OCI-LY3 (cell line): Measurements from ENCODE around the gene GRP.

ENCODE experiments used
- CTCF ChIP-seq: fragments of 200-600, 300-600 bp; sonication (generic); IDR thresholded peaks from 2 replicates; pipeline ENCODE4 v1.5.1; 2014; ENCODE audit warnings: antibody characterized with exemption, low read length, low read depth
- EZH2phosphoT487 ChIP-seq: fragments of 200-600 bp; shearing (Covaris generic); IDR thresholded peaks from 2 replicates; pipeline ENCODE4 v1.6.1; 2018; ENCODE audit warnings: antibody characterized with exemption, mixed run types, low read depth

- TF ChIP-seq CTCF (no peak), EZH2phosphoT487 (no peak)
These were observed 30.2 kb upstream of the GRP start for GRCh38 chr18:59189746-59190145.
